LNCAP (cell line): ENCODE results near the gene STOM.

Source experiments
- TF ChIP-seq, protein P1 (sequence below): fragments of 450-650 bp; IDR thresholded peaks from 2 replicates; pipeline ENCODE4 v1.5.1; 2017; ENCODE audit warnings: mild to moderate bottlenecking

The STOM gene

DNA sequence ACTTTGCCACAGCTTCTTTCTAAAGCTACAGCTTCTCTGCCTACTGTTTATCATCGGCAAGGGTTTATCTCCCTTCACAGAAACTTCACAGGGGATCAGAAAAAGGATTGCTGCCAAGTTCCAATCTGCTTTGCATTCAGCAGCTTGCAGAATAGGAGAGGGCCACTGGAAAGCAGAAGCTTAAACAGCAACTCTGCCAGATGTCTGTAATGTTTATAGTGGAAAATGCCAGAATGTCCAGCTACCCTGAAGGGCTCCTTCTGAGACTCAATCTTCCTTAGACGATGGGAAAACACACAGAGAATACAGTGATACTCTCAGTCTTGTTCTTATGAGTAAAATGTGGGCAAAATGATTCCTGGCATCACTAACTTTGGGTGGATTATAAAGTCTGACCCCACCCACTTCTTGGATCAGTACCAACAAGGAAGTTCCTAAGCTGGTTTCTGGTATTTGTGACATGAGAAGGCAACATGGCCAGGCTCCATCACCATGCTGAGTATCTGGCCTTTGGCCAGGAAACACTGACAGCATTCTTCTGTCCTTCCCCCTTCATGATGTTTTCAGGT, 19.0 kb downstream of the STOM start:
- TF ChIP-seq, protein P1, sequence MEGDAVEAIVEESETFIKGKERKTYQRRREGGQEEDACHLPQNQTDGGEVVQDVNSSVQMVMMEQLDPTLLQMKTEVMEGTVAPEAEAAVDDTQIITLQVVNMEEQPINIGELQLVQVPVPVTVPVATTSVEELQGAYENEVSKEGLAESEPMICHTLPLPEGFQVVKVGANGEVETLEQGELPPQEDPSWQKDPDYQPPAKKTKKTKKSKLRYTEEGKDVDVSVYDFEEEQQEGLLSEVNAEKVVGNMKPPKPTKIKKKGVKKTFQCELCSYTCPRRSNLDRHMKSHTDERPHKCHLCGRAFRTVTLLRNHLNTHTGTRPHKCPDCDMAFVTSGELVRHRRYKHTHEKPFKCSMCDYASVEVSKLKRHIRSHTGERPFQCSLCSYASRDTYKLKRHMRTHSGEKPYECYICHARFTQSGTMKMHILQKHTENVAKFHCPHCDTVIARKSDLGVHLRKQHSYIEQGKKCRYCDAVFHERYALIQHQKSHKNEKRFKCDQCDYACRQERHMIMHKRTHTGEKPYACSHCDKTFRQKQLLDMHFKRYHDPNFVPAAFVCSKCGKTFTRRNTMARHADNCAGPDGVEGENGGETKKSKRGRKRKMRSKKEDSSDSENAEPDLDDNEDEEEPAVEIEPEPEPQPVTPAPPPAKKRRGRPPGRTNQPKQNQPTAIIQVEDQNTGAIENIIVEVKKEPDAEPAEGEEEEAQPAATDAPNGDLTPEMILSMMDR, result no peak

DNA sequence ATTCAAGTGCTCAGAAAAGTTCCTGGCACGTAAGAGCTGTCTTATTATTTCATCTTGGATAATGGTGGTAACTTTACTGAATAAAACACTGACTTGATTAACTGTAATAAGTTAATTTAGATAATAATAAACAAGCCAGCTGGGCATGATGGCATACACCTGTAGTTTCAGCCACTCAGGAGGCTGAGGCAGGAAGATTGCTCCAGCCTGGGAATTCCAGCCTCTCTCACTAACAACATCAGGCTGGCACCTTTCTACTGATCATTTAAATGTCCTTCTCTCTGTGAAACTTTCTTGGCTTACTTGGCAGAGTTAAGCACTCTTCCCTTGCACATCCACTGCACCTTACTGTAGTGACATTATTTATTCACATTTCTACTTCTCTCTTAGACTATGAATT, 20.0 kb downstream of the STOM start:
- TF ChIP-seq, protein P1, result no peak

DNA sequence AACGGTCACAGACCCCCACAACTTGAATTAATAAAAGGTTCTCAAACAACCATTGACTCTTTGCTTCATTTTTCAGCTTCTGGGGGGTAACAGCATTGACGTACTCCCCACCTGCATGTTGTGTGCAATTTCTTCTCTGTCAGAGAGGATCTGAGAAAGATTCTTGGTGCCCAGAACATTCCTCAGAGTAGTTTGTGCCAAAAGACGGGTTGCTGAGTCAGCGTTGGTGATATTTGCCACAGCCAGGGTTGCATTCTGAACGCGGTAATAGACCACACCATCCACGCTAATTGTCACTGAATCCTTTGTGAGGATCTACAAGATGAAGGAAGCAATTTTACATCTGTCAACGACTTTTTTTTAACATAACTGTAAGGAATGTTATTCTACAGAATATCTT, 21.0 kb downstream of the STOM start:
- TF ChIP-seq, protein P1, result no peak

DNA sequence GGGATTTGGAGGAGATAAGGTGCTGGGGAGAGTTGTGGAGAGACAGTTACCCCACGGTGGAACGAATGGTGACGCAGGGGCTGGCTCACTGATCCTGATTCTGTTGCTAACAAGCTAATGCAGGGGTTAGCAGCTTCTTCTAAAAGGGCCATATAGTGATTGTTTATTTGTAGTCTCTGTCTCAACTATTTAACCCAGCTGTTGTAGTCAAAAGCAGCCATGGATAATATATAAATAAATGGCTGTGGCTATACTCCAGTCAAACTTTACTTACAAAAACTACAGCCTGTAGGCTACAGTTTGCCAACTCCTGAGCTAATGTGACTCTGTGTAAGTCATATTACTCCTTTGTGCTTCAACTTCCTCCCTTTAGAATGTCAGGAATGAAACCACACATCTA, 21.8 kb downstream of the STOM start:
- TF ChIP-seq, protein P1, result no peak

DNA sequence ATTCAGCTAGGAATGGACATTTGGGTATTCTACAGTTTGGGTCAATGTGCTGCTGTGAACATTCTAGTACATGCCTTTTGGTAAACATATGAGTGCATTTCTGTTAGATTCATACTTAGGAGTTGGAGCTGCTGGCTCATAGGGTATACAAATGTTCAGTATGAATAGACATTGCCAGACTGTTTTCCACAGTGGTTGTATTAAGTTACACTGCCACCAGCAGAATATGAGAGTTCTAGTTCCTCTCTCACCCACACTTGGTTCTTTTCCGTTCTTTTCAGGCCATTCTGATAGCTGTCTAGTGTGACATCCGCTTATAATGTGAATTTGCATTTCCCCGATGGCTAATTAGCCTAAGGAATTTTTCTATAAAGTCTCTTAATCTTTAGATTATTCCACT, 25.0 kb downstream of the STOM start:
- TF ChIP-seq, protein P1, result no peak

DNA sequence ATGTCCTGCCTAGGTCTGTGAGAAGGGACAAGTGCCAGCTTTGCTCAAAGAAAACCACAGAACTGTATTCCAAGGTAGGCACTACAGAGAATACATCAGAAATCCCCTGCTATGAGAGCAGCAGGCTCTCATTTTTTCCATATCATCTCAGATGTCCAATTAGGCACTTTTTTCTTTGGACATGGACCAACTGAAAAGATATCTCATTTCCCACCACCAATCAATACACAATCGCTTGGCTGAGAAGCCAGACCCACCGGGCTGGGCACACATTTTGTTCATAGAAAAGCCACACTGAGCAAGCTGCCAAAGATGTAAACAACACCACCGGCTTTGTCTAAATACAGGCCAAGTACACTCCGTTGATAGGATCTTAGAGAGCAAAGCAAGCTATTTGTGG, 25.9 kb downstream of the STOM start:
- TF ChIP-seq, protein P1, result no peak

DNA sequence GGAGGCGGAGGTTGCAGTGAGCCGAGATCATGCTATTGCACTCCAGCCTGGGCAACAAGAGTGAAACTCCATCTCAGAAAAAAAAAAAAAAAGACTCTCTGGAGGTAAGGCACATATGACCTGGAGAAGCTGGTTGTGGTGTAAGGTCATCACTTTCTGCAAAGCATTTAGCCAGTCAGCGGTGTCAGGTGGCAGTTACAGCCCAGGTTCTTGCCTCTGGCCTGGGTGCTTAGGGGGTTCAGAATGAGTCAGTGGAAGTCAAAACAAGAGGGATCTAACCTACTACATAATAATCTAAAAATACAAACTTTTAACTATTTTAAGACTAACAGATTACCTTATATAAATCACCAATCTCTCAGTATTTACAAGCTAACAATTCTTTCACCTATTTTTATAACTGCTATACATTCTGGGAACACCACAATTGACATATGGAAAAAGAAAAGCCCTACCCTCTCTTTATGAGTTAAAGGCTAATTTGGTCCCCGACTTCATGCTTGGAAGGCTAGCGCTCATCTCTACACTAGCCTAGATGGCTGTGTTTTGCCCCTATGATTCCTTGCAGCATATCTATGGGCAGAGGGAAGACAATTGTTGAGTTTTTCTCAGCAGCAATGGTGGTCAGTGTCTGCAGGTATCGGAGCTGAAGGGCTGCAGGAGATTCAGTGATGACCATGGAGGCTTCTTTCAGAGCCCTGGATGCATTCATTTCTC, 29.2 kb downstream of the STOM start:
- TF ChIP-seq, protein P1, result no peak
